GM10266 (cell line): ENCODE data around the gene LAMTOR1.

ENCODE experiments used
- DNase-seq: peaks from one replicate; pipeline ENCODE4 v3.0.0; 2012; ENCODE audit errors: extremely low spot score
- TF ChIP-seq, protein P1 (sequence below): IDR thresholded peaks from 2 replicates; pipeline ENCODE4 v1.5.1; 2012; ENCODE audit warnings: mild to moderate bottlenecking, low read depth; ENCODE audit not compliant: control insufficient read depth, insufficient read depth; ENCODE audit errors: missing control alignments

Gene LAMTOR1

DNA sequence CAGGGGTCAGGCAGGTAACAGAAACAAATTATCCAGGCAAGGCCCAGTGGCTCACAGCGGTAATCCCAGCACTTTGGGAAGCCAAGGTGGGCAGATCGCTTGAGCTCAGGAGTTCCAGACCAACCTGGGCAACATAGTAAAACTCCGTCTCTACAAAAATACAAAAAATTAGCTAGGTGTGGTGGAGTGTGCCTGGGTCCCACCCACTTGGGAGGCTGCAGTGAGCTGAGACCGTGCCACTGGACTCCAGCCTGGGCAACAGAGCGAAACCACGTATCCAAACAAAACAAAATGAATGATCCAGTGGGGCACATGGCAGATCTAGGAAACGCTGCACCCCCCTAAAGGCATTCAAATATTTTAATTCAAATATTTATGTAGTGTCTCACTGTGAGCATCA, 32.6 kb downstream of the LAMTOR1 start:
- TF ChIP-seq, protein P1, sequence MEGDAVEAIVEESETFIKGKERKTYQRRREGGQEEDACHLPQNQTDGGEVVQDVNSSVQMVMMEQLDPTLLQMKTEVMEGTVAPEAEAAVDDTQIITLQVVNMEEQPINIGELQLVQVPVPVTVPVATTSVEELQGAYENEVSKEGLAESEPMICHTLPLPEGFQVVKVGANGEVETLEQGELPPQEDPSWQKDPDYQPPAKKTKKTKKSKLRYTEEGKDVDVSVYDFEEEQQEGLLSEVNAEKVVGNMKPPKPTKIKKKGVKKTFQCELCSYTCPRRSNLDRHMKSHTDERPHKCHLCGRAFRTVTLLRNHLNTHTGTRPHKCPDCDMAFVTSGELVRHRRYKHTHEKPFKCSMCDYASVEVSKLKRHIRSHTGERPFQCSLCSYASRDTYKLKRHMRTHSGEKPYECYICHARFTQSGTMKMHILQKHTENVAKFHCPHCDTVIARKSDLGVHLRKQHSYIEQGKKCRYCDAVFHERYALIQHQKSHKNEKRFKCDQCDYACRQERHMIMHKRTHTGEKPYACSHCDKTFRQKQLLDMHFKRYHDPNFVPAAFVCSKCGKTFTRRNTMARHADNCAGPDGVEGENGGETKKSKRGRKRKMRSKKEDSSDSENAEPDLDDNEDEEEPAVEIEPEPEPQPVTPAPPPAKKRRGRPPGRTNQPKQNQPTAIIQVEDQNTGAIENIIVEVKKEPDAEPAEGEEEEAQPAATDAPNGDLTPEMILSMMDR, result no peak

DNA sequence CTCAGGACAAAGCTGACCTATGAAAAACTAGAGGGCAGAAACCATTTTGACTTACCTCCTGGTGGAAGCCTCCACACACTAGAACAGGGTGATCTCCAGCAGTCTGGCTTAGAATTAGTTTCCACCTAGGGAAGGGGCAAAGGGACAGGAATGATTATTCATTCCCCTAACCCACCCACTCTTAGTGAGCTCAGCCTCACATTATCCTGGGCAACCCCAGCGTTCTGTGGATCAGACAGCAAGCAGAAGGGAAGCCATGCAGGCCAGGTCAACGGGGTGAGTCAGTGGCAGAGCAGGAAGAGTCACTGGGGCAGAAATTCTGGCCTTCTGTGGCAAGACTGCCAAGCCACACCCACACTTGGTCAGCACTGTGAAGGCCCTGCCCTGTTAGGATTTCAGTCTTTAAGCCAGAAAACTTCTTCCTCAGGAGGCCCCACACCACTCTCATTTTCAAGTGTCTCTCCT, 33.3 kb downstream of the LAMTOR1 start:
- no peak for DNase-seq

More for the DNA sequence above, 32.6 kb downstream of the LAMTOR1 start:
- DNase-seq, result no peak

DNA sequence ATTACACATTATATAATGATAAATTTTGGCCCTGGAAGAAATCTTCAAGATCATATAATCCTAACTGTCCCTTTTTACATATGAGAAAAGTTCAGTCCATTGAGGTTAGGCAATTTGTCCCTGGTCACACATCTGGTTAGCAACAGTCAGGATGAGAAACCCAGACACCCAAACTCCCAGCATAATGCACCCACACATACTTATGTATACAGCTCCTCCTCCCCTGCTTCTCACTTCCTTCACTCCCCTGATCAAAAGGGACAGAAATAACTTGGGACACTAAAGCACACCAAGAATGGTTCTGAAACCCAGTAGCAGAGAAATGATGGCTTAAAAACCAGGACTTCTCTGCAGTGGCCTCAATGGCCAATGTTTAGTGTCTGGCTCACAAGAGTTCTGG, 33.9 kb downstream of the LAMTOR1 start:
- TF ChIP-seq, protein P1, result no peak
- no peak for DNase-seq

More for the DNA sequence above, 33.3 kb downstream of the LAMTOR1 start:
- TF ChIP-seq, protein P1, result no peak

DNA sequence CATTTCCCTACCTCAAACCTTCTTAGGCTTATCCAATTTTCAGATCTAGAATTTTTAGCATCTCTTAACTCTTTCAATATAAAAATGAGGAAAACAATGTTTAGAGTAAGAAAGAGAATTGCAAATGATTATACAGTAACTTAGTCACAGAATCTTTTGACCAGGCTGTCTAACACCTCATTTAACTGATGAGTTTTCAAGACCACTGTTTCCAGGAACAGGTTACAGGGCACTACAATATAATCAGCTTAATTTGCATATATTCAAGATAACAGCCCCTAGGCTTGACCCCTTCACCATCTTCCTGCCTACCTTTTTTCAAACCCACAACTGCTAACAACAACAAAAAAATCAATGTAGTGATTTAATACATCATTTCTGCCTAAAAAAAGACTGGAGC, 35.4 kb downstream of the LAMTOR1 start:
- TF ChIP-seq, protein P1, result no peak
- DNase-seq, result no peak

DNA sequence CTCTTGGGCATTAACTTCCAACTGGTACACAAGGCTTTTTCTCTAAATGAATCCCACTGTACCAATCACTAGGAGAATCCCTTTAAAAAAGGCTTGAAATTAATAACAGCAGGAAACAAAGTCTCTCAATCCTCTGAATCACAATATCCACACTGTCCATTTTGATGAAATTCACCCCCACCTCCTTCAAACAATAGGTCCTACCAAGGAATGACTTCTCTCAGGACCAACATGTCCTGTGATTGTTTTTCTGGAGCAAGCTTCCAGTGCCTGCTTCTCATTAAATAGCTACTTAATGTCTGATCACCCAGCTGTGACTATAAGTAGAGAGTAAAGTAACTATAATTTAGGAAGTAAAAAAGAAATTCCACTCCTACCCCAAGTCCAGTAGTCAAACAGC, 35.8 kb downstream of the LAMTOR1 start:
- TF ChIP-seq, protein P1, result no peak
- DNase-seq, result no peak

DNA sequence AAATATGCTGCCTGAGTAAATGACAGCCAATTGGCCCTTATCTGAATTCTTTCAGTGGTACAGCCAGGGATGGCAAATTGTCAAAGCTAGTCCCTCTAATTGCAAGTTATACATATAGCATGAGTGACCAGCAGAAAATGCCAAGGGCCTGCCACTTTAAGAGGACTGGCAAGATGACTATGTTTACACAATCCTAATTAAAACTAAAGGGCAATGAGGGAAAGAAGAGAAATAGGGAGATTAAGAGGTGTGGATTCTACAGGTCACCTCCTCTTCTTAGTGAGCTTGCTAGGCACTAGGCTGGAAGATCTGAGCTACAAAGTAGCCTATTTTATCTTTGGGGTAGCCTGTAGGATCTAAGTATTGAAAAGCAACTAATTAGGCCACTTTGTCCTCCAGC, 36.2 kb downstream of the LAMTOR1 start:
- DNase-seq, result no peak
- TF ChIP-seq, protein P1, result no peak

DNA sequence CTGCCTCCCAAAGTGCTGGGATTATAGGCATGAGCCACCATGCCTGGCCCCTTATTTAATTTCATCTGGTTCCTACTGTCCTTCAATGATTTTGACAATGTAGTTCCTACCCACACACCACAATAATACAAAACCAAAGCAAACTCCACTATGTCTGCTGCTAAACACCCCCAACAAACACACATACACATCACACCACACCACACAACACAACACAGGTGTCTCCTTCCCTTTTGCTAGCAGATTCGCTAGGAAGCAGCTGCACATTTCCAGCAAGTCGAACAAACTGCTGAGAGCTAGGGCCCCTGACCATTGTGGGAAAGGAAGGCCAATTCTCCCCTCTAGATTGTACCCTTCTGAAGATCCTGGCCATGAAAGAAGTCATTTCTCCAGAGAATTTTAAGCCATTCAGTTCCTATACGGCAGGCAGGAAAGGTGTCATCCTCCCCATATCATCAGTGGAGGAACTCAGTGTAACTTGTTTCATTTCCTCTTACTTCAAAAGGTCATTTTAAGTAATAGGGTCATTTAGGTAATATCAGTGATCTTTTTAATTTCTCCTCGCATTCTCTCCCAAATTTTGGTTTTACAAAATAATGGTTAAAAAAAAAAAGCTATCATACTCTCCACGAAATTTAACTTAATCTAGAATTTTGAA, 41.2 kb downstream of the LAMTOR1 start:
- TF ChIP-seq, protein P1, result no peak

More for the DNA sequence above, 41.2 kb downstream of the LAMTOR1 start:
- no peak for DNase-seq
